Testis (tissue), 3 donors: ENCODE results near the gene OPCML. TPM values are rescaled to one million over a fixed set of nuclear protein-coding genes. Genes with fewer than 3 reads are reported as not detected.

ENCODE experiments used
- DNase-seq: peaks from one replicate; pipeline ENCODE4 v3.0.0-alpha.2; 2019
- H3K27ac ChIP-seq, 2 donors: fragments of 200-600 bp; sonication (generic); one replicate each; pipeline ENCODE4 v1.5.1; 2019
- H3K27me3 ChIP-seq: fragments of 200-600 bp; sonication (generic); one replicate; pipeline ENCODE4 v1.5.1; 2019
- H3K36me3 ChIP-seq: fragments of 200-600 bp; sonication (generic); one replicate; pipeline ENCODE4 v1.5.1; 2017; ENCODE audit warnings: low read depth; ENCODE audit errors: missing control alignments
- H3K4me1 ChIP-seq: fragments of 200-600 bp; sonication (generic); one replicate; pipeline ENCODE4 v1.5.1; 2019
- H3K4me3 ChIP-seq, 2 donors: fragments of 200-600 bp; sonication (generic); one replicate each; pipeline ENCODE4 v1.5.1; 2017 to 2019
- H3K9me3 ChIP-seq: fragments of 200-600 bp; sonication (generic); one replicate; pipeline ENCODE4 v1.5.1; 2017
- CTCF ChIP-seq, 3 experiments: fragments of 450-650 bp in 2 of 3; fragments of 200-600 bp in 1 of 3; sonication (generic) in 1 of 3; IDR thresholded peaks; one replicate each; pipeline ENCODE4 v1.5.1; 2016 to 2019; ENCODE audit warnings: antibody characterized with exemption in 3 of 3, mild to moderate bottlenecking in 2 of 3, moderate library complexity in 1 of 3
- POLR2A ChIP-seq: fragments of 450-650 bp; IDR thresholded peaks from one replicate; pipeline ENCODE4 v1.6.1; 2017; ENCODE audit warnings: antibody characterized with exemption, mild to moderate bottlenecking, moderate library complexity
- WGBS, 2 donors: methylation state at CpG; one replicate each; pipeline ENCODE4 v1.1.5; 2018; 5-methylcytosine and 5-hydroxymethylcytosine counted together
- intact Hi-C: fragments of 100-400 bp; cut with DNase I; formaldehyde crosslinking; loops from one replicate; pipeline ENCODE4 v1.15.1; 2023; ENCODE audit warnings: low total_unique reads
- polyA plus RNA-seq: library from polyadenylated mRNA; stranded (reverse); fragments of 350-450 nt; fragmentation: Illumina TruSeq; extraction: RNeasy Lipid Tissue Mini Kit (QIAGEN cat#74804); gene quantifications from one replicate; pipeline ENCODE4 v1.2.3, GENCODE V29; 2014; ENCODE audit warnings: low read depth, low replicate concordance; ENCODE audit not compliant: insufficient read depth
- total RNA-seq, 2 donors: library from RNA; depleted of rRNA; stranded (reverse); fragments of >200 nt; gene quantifications; one replicate each; pipeline ENCODE4 v1.2.3, GENCODE V29; 2016

The OPCML gene
- total and polyA plus RNA-seq, 3 donors from 2014 or later: 0.16 to 2.7 (median 0.62) TPM

- intact Hi-C loops: no loop called here
- no peaks in the 10 kb centered on the region for H3K4me1 ChIP-seq
- H3K27ac ChIP-seq: no peak overlapping the region
- no peak for DNase-seq
- no peaks in the 10 kb centered on the region for H3K36me3 ChIP-seq
- WGBS, 2 donors: 94 to 96% methylated on average over 2 of the region's 2 CpGs
- no peak for TF ChIP-seq CTCF (IDR thresholded peaks at IDR 0.05)
- TF ChIP-seq POLR2A: no peak
- H3K4me3 ChIP-seq: no peak overlapping the region
- H3K9me3 ChIP-seq: no peaks in the 10 kb centered on the region
- H3K27me3 ChIP-seq: no peaks in the 10 kb centered on the region
These were observed 717.9 kb downstream of the OPCML start for GRCh38 chr11:132814410-132814809.

DNA sequence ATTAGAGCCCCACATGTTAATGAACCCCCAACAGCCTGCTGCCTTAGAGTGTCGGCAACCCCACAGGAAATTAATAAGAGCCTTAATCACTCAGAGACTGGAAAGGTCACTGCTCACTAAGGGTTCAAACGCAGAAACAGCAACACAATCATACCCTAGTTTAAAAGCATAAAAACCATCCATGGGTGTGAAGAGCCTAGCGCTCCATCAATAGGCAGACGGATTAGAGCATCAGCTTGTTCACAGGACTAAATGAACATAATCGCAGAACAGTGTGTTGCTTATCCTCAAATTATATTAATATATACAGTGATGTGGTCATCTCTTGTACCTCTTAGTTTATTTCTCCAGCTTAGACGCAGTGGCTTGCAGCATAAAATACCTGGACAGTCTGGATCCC is 720.7 kb downstream of the OPCML start:
- Histone ChIP-seq H3K27ac (no peak overlapping the region), H3K4me1 (no peaks in the 10 kb centered on the region), H3K27me3 (no peaks in the 10 kb centered on the region), H3K9me3 (no peaks in the 10 kb centered on the region), H3K36me3 (no peaks in the 10 kb centered on the region), H3K4me3 (no peak overlapping the region)
- intact Hi-C loops: no loop called here
- 83 to 85% methylated on average over 6 of the region's 6 CpGs for WGBS, 2 donors
- DNase-seq: no peak
- no peak for TF ChIP-seq CTCF (IDR thresholded peaks at IDR 0.05)
- TF ChIP-seq POLR2A: no peak

DNA sequence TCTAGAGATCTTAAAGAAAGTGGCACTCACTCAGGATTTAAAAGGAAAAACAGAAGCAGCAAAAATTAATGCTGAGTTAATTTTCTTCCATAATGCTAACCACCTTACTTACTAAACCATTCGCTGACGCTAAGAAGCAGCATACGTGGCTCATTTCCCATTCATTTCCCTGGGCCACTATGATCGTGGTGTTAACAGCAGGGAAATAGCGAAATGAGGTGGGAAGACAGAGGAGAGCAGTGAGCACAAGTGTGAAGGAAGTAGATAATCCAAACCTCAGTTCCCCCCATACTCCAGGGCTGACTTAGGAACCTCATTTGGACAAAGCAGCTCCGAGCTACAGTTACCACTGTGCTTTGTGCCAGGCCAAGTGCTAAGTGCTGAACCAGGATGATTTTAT is 723.2 kb downstream of the OPCML start:
- no peaks in the 10 kb centered on the region for H3K4me1 ChIP-seq
- no peaks in the 10 kb centered on the region for H3K9me3 ChIP-seq
- no peak for TF ChIP-seq POLR2A
- TF ChIP-seq CTCF (IDR thresholded peaks at IDR 0.05): no peak
- no peak for DNase-seq
- no peaks in the 10 kb centered on the region for H3K36me3 ChIP-seq
- WGBS, 2 donors: 60 to 74% methylated on average over 6 of the region's 6 CpGs
- no peak overlapping the region for H3K27ac ChIP-seq
- H3K4me3 ChIP-seq: no peak overlapping the region
- intact Hi-C loops: no loop called here
- no peaks in the 10 kb centered on the region for H3K27me3 ChIP-seq

GRCh38 chr11:132804258-132804657 is 728.0 kb downstream of the OPCML start:
- no peaks in the 10 kb centered on the region for H3K27me3 ChIP-seq
- H3K4me1 ChIP-seq: no peaks in the 10 kb centered on the region
- whole genome bisulfite sequencing, 2 donors: 91 to 94% methylated on average over 4 of the region's 4 CpGs
- DNase-seq: no peak
- H3K4me3 ChIP-seq: no peak overlapping the region
- H3K27ac ChIP-seq: no peak overlapping the region
- intact Hi-C loops: no loop called here
- no peak for TF ChIP-seq POLR2A
- TF ChIP-seq CTCF (IDR thresholded peaks at IDR 0.05): no peak
- H3K9me3 ChIP-seq: no peaks in the 10 kb centered on the region
- H3K36me3 ChIP-seq: no peaks in the 10 kb centered on the region

DNA sequence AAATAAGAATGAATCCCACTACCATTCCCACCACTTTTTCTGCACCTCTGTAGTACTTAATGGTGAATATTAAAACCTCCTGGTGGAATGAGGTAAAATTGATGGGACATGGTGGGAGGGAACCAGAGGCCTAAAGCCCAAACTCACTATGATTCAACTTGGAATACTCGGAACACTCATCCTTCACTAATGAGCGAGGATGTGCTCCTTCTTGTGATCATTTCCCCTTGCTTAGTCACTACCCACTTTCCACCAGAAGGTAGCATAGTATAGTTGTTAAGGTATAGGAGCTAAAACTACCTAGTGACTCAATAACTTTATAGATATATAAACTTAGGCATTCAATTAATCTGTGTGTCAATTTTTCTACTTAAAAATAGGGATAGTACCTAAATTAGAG is 728.9 kb downstream of the OPCML start:
- Histone ChIP-seq H3K4me3 (no peak overlapping the region), H3K9me3 (no peaks in the 10 kb centered on the region), H3K27me3 (no peaks in the 10 kb centered on the region), H3K27ac (no peak overlapping the region), H3K36me3 (no peaks in the 10 kb centered on the region), H3K4me1 (no peaks in the 10 kb centered on the region)
- 93 to 96% methylated on average over 2 of the region's 2 CpGs for WGBS, 2 donors
- intact Hi-C loops: no loop called here
- TF ChIP-seq POLR2A: no peak
- TF ChIP-seq CTCF (IDR thresholded peaks at IDR 0.05): no peak
- DNase-seq: no peak
